ENCODE data around the gene TMEM26. TPM values are rescaled to one million over a fixed set of nuclear protein-coding genes. Genes with fewer than 3 reads are reported as not detected.

TMEM26 gene
- total RNA-seq, 1 donor, result 20.5 TPM

DNA sequence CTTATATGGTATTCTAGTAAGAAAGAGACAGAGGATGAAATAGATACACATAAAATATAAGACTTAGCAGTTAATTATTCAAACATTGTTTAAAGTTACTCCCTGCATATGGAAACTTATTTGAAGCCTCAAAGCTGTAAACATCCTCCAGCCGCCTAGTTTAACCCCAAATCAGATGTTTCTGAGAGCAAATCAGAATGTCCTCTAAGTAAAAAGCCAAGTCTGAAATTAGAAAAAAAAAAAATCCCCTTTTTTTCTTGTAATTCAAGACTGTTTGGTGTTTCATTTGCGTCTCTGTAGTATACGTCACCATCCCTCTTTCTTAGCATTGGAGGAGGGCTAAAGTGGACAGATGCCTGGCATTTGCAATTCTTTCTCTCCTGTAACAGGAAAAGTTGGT, 46.4 kb downstream of the TMEM26 start:
- no peak for TF ChIP-seq CTCF (IDR thresholded peaks at IDR 0.05; ENCODE audit: insufficient read depth, low read length)
- no peak overlapping the region for H3K4me3 ChIP-seq (ENCODE audit: low read depth, low read length)
- DNase-seq (ENCODE audit: low read depth), result no peak

DNA sequence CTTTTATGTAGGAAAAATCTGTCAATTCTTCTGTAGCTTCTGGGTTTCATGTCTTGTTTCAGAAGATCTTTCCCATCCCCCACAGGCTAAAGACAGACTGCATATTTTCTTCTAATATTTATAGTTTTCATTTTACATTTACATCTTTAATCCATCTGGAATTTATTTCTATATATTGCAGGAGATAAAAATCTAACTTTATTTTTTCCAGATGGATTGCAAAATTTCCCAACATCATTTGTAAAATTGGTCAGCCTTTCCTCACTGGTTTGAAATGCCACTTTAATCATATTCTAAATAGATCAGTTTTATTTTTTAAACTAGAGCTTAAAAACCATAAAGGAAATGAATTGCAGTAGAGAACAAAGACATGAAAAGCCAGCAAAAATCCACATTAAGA, 46.9 kb downstream of the TMEM26 start:
- no peak for DNase-seq (ENCODE audit: low read depth)
- no peak overlapping the region for H3K4me3 ChIP-seq (ENCODE audit: low read depth, low read length)
- no peak for TF ChIP-seq CTCF (IDR thresholded peaks at IDR 0.05; ENCODE audit: insufficient read depth, low read length)

- DNase-seq (ENCODE audit: low read depth), result peak; percentile 60
- TF ChIP-seq CTCF (IDR thresholded peaks at IDR 0.05; ENCODE audit: insufficient read depth, low read length), result no peak
Measured at GRCh38 chr10:61404751-61405150, 48.4 kb downstream of the TMEM26 start.

GRCh38 chr10:61400524-61400923, 52.7 kb downstream of the TMEM26 start:
- no peak overlapping the region for H3K4me3 ChIP-seq (ENCODE audit: low read depth, low read length)
- no peak for DNase-seq (ENCODE audit: low read depth)
- peak; percentile 26 for TF ChIP-seq CTCF (IDR thresholded peaks at IDR 0.05; ENCODE audit: insufficient read depth, low read length)

More at GRCh38 chr10:61404751-61405150, 48.4 kb downstream of the TMEM26 start:
- H3K4me3 ChIP-seq (ENCODE audit: low read depth, low read length), result no peak overlapping the region

DNA sequence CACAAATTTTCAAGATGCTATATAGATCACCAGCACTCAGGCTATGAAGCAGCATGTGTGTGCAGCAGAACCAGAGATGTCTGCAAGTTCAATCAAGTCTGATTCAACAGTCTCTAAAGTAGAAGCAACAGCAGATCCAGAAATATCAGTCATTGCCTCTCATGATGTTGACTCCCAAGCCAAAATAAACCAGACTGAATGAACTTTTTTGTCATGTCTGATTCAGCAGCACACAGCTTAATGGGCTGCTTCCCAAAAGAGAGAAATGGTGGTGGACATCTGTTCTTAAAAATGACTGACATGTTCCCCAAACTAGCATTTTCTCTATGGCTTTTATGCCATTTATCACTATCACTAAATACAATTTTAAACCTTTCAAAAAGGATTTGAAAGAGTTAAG, 53.8 kb downstream of the TMEM26 start:
- DNase-seq (ENCODE audit: low read depth), result peak; percentile 54
- no peak overlapping the region for H3K4me3 ChIP-seq (ENCODE audit: low read depth, low read length)
- TF ChIP-seq CTCF (IDR thresholded peaks at IDR 0.05; ENCODE audit: insufficient read depth, low read length), result no peak

DNA sequence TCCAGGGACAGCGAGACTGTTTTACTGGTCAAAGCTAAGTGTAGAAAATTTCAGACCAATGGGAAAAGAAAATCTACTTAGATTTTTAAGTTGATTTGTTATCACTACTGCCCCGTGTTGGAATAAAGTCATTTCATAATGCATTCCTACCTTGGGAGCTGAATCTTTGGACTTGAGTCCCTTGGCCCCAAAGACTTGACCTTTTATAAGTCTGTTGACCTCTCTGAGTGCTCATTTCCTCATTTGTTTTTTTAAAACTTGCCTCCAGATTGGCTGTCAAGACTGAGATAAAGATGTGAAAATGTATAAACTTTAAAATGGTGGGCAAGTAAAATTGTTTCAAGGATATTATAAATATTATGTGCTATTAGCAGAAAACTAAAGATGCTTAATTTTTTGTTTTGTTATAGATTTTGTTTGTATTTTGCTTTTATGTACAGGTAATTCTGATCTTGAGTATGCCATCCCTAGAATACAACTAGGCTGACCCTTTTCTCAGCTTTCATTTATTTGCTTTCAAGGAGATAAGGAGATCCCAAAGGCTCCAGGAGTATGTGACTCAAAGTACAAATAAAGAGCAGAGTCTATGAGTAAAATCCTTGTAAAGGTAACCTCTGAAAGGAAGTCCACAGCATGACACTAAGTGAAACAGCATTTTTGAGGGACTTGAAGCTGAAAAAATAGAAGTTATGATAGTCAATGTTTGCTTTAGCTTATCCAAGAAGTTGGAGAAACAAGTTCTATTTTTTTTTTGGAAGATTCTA, 54.6 kb downstream of the TMEM26 start:
- TF ChIP-seq CTCF (IDR thresholded peaks at IDR 0.05; ENCODE audit: insufficient read depth, low read length), result no peak
- H3K4me3 ChIP-seq (ENCODE audit: low read depth, low read length), result no peak overlapping the region
- DNase-seq (ENCODE audit: low read depth), result peak; percentile 10
